NCI-H1048 (cell line): ENCODE measurements around the gene FAM114A2.

Source experiments
- DNase-seq: peaks from one replicate; lab custom pipeline; 2025; lab: John Stamatoyannopoulos, UW

FAM114A2 gene

GRCh38 chr5:153983885-153984284, 54.8 kb downstream of the FAM114A2 start:
- DNase-seq: no peak

GRCh38 chr5:153981905-153982605, 56.7 kb downstream of the FAM114A2 start:
- DNase-seq: no peak

- no peak for DNase-seq
Observed at GRCh38 chr5:153979028-153979783, 59.5 kb downstream of the FAM114A2 start.

DNA sequence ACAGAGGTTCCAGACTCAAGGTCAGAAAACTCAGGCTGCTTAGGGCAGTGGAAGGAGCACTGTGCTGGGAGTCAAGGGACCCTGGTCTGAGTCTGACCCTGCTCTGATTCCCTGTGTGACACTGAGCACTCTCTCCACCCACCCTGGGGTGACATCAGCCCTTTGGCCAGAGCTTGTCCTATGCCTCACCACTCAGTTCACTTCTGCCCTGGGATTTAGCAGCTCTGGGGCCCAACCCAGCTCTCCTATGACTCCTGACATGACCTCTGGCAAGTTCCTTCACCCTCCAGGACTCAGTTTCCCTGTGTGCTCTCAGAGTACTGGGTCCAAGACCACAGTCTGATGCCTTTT, 63.9 kb downstream of the FAM114A2 start:
- DNase-seq: no peak

- no peak for DNase-seq
Observed at GRCh38 chr5:153974131-153974812, 64.4 kb downstream of the FAM114A2 start.

DNA sequence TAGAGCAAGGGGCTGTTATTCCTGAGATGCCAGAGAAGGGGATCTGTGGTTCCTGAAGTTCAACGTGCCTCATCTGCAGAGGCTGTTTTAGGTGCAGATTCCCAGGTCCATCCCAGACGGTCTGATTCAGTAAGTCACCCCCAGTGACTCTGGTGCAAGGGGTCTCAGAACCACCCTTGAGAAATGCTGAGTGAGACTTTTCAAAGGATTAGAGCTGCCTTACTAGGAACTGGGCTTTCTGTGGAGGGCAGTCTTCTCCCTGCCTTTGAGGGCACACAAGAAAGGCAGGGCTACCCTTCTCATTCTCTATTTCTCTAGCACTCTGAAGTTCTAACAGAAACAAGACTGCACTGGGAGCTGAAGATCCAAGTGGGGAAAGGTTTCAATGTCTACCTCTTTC, 66.5 kb downstream of the FAM114A2 start:
- no peak for DNase-seq

DNA sequence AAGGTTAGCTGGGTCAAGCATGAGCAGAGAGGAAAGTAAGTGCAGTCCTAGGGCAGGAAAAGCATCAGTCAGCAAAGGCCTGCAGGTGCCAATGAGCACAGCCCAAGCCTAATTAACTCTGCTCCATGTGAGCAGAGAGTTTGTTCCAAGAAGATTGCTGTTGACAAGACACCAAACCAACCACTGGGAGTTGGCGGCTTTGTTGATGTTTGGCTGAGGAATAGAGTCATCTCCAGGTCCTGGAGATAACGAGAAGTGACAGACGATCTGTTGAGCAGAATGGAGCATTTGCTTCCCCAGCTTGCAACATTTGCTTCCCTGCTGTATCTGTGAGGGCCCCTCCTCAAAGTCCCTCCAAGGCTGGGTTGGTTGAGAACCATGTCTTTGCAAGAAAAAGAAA, 68.2 kb downstream of the FAM114A2 start:
- no peak for DNase-seq

DNA sequence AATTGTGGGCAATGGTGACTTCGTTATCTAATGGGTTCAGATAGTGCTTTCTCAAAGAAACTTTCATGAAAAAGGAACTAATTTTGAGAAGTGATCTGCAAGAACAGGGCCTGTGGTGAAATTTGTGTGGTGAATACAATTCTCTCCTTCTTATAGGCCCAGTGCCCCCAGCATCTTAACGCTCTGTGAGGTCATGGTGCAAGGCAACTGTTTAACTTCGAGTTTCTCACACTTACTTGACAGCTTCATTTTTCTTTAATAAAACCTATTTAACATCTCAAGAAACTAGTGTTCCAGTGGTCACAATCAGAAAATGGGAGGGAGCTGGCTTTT, 69.2 kb downstream of the FAM114A2 start:
- no peak for DNase-seq

DNA sequence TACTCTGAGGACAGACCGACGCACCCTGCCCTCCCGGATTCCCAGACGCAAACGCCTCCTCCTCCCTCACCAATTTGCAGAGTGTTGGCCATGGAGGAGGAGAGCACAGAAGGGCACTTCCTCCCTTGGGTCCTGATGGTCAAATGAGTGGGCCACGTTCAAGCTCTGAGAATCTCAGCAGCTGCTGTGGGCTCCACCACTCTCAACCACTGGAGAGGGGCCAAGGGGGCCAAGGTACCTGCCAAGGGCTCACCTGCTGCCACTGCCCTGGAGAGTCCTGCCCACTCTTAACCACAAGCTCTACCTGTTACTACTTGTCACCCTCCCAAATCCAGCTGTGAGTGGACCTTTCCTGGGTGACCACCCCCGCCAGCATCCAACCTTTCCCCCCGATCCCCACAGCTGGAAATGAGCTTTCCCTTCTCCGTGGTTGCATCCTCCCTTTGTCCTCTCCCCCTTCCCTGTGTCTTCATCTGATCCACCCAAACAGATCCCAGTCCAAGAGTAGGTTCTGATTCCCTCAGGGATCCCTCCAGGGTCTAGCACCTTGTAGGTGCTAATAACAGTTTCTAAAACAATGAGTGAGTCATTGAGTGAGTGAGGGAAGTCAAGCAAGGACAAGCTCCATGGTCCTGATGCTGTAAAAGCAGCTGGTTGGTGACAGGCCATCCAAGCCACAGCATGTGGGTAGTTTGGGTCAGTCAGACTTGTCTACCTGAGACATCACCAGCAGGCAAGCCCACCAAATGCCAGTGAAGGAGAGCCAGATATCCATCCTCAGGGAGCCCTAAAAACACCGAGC, 69.7 kb downstream of the FAM114A2 start:
- DNase-seq: no peak

DNA sequence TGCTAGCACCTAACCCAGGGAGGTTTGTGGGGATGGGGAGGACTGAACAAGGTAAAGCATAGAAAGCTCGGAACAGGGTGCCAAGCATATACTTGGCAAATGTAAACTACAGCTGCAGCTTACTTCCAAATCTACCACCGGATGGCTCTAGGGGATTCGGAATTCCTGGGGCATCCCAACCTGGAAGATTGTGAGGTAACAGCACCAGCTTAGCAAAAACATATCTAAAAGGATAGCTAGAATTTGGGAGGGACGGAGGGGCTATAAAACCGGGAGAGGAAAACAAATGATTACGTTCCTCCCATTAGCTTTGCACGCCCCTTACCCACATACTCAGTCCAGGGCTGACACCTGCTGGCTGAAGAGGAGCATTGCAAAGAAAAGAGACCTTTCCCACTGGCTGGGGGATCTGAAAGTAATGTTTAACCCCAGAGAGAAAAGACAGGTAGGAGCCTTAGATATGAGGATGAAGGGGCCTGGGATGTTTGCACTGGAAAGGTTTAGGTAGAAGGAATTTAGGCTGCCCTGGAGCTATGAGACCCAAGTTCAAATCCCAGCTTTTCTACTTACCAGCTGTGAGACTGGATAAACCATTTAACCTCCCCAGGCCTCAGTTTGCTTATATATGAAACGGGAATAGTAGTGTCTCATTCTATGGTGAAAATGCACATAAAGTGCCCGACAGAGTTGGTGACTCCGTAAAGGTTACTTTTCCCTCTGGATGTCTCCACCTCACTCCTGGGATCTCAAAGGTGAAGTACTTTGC, 73.6 kb downstream of the FAM114A2 start:
- peak; percentile 12 for DNase-seq

GRCh38 chr5:153964191-153964879, 74.4 kb downstream of the FAM114A2 start:
- no peak for DNase-seq

- DNase-seq: no peak
Observed at GRCh38 chr5:153960269-153961215, 78.2 kb downstream of the FAM114A2 start.

DNA sequence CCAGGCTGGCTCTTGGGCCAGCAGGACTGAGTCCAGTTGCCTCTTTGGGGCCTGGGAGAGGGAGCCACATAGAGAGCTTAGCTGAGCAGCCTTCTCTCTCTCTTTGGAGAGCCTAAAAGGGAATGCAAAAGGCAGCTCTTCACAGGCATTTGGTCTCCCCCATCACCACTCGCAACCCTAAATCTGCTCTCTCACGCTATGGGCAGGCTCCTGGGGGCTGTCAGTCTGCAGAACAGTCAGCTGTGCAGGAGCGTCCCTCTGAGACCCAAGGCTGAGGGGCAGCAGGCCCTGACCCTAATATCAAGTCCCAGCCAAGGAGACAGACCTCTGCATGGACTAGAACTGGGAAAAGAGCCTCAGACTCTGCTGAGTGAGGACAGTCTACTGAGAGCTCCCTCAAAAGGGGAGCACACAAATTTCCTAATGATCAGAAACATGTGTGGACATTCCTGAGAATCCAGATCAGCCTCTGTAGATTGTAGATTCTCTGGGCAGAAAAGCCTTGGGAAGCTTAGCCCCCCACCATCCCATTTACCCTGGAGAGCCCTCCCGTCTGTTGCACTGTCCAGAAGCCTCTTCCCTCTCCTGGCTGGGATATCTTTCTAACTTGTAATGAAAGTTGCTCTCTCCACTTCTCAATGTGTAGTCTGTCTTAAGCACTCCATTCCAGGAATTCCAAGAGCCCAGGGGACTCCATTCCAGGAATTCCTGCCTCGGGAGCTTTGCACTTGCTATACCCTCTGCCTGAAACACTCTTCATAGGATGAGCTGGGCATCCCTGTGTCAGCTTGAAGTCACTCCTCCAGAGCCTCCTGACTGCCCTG, 79.4 kb downstream of the FAM114A2 start:
- no peak for DNase-seq

- DNase-seq: no peak
Observed at GRCh38 chr5:153957205-153957604, 81.5 kb downstream of the FAM114A2 start.

DNA sequence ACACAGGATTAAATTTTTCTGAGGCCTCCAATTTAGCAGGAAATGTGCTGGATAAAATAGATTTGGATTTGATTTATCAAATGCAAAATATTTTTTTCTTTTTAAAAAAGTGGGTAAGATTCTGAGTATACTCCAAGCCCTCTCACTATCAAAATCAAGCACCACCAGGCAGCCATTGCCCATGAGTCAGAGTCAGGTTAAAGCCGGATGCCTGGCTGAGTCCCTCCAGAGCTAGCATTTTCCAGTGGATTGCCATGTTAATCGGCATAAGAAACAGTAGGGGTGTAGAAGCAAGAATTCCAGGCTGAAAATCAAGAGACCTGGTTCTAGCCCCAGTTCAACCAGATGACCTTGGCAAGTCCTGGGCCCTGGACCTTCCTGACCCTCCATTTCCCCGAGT, 85.3 kb downstream of the FAM114A2 start:
- DNase-seq: no peak

DNA sequence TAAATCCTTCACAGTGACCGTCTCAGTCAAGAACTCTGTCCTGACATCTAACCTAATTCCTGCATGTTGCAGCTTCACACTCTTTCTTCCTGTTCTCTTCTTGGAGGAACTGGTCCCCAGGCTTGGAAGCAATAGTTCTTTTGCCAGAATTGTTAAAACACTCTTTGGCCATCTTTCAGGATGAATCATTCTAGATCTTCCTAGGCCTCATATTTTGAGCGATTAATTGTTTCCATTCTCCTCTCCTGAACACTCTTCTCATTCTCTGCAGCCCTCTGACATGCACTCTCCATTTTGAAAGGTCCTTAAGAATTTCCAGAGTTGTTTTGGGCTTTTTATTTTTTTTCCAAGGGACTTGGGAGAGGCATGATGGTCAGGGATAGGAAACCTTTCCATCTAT, 85.8 kb downstream of the FAM114A2 start:
- DNase-seq: no peak

GRCh38 chr5:153952057-153952456, 86.7 kb downstream of the FAM114A2 start:
- no peak for DNase-seq

- DNase-seq: no peak
Observed at GRCh38 chr5:153941265-153941664, 97.4 kb downstream of the FAM114A2 start.
